ENCODE data around the gene GMFB.

DNA sequence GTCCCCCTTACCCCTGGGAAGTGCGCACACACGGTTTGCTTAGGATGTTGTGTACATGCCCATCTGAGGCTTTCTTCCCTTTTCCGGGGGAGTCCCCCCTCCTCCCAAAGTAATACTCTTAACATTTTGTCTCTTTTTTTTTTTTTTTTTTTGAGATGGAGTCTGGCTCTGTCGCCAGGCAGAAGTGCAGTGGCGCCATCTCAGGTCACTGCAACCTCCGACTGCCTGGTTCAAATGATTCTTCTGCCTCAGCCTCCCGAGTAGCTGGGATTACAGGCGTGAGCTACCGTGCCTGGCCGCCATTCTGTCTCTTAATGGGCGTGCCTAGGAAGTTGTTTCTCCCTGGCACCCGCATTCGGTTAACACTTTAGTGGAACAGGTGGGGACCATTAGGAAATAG is 4.5 kb upstream of the GMFB start:
- TF ChIP-seq CTCF (IDR thresholded peaks at IDR 0.05; ENCODE audit: extremely low read depth in 1 of 2, insufficient read depth in 1 of 2, low read depth in 1 of 2, low read length in 2 of 2), result no peak
- no peak for TF ChIP-seq EZH2 (IDR thresholded peaks at IDR 0.05; ENCODE audit: borderline replicate concordance, low read depth, low read length, severe bottlenecking)
- TF ChIP-seq POLR2A (IDR thresholded peaks at IDR 0.05; ENCODE audit: low read depth, low read length), result no peak
- no peak for TF ChIP-seq MYC (IDR thresholded peaks at IDR 0.05; ENCODE audit: low read depth, low read length)
